Activated naive CD8-positive, alpha-beta T cell treated with anti-CD3 and anti-CD28 coated beads for 36 hours (primary cell): ENCODE measurements around the gene BPI. TPM values are rescaled to one million over a fixed set of nuclear protein-coding genes. Genes with fewer than 3 reads are reported as not detected.
"Not testable (repeated sequence)": the region's sequence is repeated elsewhere in the genome, so short reads cannot be mapped to it uniquely, and the experiment has no call there.

Source experiments
- DNase-seq: peaks from one replicate; pipeline ENCODE4 v3.0.0; 2021
- H3K27ac Mint-ChIP-seq: one replicate; pipeline ENCODE4 v1.8.0; 2022; ENCODE audit warnings: mild to moderate bottlenecking, moderate library complexity, mixed read lengths
- H3K27me3 Mint-ChIP-seq: one replicate; pipeline ENCODE4 v1.8.0; 2022; ENCODE audit warnings: mild to moderate bottlenecking, mixed read lengths
- H3K36me3 Mint-ChIP-seq: one replicate; pipeline ENCODE4 v1.8.0; 2021; ENCODE audit warnings: mild to moderate bottlenecking, mixed read lengths
- H3K4me1 Mint-ChIP-seq: one replicate; pipeline ENCODE4 v1.8.0; 2021; ENCODE audit warnings: mixed read lengths
- H3K4me3 Mint-ChIP-seq: one replicate; pipeline ENCODE4 v1.8.0; 2022; ENCODE audit warnings: mild to moderate bottlenecking, moderate library complexity, mixed read lengths
- H3K9me3 Mint-ChIP-seq: one replicate; pipeline ENCODE4 v1.8.0; 2022; ENCODE audit warnings: mixed read lengths
- total RNA-seq, 2 experiments: library from RNA; stranded (reverse); gene quantifications; one replicate each; pipeline ENCODE4 v1.2.3, GENCODE V29; 2021

The BPI gene
- total RNA-seq, result not detected

GRCh38 chr20:38303908-38304379, at the start of gene BPI:
Gene BPI (plus strand): TSS chr20:38304156. CDS start chr20:38304224, 68 bp downstream.
- no peak within 1 kb of the TSS for H3K4me3 Mint-ChIP-seq
- DNase-seq, result peak; percentile 5
- H3K36me3 Mint-ChIP-seq, result no peaks in the 10 kb centered on the region
- H3K27me3 Mint-ChIP-seq, result peaks cover 72% of the 10 kb centered on the region
- H3K4me1 Mint-ChIP-seq, result peaks cover 25% of the 10 kb centered on the region
- H3K27ac Mint-ChIP-seq, result peak within 1 kb of the TSS; percentile 27
- H3K9me3 Mint-ChIP-seq, result no peaks in the 10 kb centered on the region

DNA sequence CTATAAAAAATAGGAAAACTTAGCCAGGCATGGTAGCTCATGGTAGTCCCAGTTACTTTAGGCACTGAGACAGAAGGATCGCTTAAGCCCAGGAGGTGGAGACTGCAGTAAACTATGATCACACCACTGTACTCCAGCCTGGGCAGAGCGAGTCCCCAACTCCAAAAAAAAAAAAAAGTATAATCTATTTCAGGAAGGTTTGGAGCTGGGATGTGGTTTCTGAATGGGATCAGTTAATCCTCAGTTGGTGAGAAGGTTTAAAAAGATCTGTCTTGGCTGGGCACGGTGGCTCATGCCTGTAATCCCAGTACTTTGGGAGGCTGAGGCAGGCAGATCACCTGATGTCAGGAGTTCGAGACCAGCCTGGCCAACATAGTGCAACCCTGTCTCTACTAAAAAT, 49.3 kb upstream of the BPI start:
- H3K9me3 Mint-ChIP-seq, H3K36me3 Mint-ChIP-seq, H3K4me3 Mint-ChIP-seq, H3K4me1 Mint-ChIP-seq, DNase-seq, H3K27ac Mint-ChIP-seq: not testable (repeated sequence)
- peaks cover 18% of the 10 kb centered on the region for H3K27me3 Mint-ChIP-seq

DNA sequence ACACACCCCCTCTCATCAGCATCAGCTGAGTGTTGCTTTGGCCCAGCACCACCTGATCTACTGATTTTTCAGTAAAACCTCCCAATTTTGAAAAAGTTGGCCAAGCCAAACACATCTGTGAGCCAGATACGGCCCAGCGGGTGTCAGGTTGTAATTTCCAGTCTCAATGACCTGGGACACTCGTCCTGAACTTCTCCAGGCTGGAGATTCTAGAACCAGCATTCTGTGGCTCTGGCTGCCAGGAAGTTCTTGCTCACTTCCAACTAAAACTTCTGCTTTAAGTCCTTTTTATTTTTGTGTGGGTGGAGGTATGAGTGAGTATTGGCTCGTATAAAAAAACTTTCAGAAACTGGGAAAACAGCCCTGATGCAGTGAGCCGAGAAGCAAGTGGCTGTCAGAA, 48.6 kb upstream of the BPI start:
- Mint-ChIP-seq H3K9me3 (no peaks in the 10 kb centered on the region), H3K27me3 (peaks cover 25% of the 10 kb centered on the region), H3K36me3 (no peaks in the 10 kb centered on the region), H3K27ac (no peak overlapping the region), H3K4me3 (no peak overlapping the region), H3K4me1 (no peaks in the 10 kb centered on the region)
- no peak for DNase-seq

DNA sequence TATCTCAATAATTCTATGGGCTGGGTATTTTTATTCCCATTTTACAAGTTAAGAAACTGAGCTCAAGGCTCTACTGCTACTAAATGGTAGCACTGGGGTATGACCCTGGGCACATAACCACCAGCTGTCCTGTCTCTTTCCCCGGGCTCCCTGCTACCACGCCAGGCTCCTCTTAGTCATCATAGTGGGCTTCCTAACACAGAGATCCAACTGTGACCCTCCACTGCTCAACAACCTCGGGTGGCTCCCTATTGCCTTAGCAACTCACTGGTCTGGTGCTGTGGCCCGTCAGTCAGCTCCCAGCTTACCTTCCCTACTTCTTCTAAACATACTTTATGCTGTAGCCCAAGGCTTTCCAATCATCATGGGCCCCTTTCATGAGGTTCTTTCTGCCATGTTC, 47.9 kb upstream of the BPI start:
- no peaks in the 10 kb centered on the region for H3K36me3 Mint-ChIP-seq
- peaks cover 32% of the 10 kb centered on the region for H3K27me3 Mint-ChIP-seq
- no peak overlapping the region for H3K27ac Mint-ChIP-seq
- no peaks in the 10 kb centered on the region for H3K4me1 Mint-ChIP-seq
- DNase-seq, result no peak
- H3K9me3 Mint-ChIP-seq, result no peaks in the 10 kb centered on the region
- H3K4me3 Mint-ChIP-seq, result no peak overlapping the region

DNA sequence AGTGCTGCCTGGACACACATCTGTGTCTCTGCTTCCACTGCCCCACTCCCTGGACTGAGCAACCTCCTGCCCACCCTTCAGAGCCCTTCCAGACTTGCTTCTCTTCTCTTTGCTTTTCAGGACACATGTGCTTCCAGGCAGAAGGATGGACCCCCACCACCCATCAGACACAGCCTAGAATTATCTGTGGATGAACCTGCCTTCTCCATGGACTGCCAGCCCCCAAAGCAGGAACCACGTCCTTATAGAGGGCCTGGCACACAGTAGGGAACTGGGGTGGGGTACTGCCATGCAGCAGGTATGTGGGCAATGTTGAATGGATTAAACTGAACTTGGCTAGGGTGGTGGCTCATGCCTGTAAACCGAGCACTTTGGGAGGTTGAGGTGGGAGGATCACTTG, 47.0 kb upstream of the BPI start:
- no peaks in the 10 kb centered on the region for H3K4me1 Mint-ChIP-seq
- H3K36me3 Mint-ChIP-seq, result no peaks in the 10 kb centered on the region
- peaks cover 38% of the 10 kb centered on the region for H3K27me3 Mint-ChIP-seq
- H3K4me3 Mint-ChIP-seq, result no peak overlapping the region
- H3K9me3 Mint-ChIP-seq, result no peaks in the 10 kb centered on the region
- H3K27ac Mint-ChIP-seq, result no peak overlapping the region
- DNase-seq, result no peak

GRCh38 chr20:38258545-38259215, 45.3 kb upstream of the BPI start:
- no peaks in the 10 kb centered on the region for H3K9me3 Mint-ChIP-seq
- H3K27ac Mint-ChIP-seq, result no peak overlapping the region
- no peaks in the 10 kb centered on the region for H3K4me1 Mint-ChIP-seq
- peaks cover 42% of the 10 kb centered on the region for H3K27me3 Mint-ChIP-seq
- no peak overlapping the region for H3K4me3 Mint-ChIP-seq
- no peak for DNase-seq
- no peaks in the 10 kb centered on the region for H3K36me3 Mint-ChIP-seq

DNA sequence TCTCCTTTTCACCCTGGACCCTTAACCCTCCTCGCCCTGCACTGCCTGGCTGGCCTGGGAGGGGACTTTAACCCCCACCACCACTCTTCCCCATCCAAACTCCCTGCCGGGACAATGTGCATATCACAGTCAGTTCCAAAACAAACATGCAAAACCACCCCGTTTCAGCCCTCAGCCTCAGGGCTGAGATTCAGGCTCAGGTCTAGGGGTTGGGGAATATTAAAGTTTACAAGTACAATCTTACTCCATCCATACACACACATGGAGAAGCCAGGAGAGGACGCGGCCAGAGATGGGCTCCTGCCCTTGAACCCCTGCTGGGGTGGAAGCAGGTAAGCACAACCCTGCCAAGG, 44.0 kb upstream of the BPI start:
- DNase-seq, result no peak
- Mint-ChIP-seq H3K9me3 (no peaks in the 10 kb centered on the region), H3K27ac (no peak overlapping the region), H3K36me3 (no peaks in the 10 kb centered on the region), H3K4me1 (no peaks in the 10 kb centered on the region), H3K27me3 (peaks cover 42% of the 10 kb centered on the region), H3K4me3 (no peak overlapping the region)

DNA sequence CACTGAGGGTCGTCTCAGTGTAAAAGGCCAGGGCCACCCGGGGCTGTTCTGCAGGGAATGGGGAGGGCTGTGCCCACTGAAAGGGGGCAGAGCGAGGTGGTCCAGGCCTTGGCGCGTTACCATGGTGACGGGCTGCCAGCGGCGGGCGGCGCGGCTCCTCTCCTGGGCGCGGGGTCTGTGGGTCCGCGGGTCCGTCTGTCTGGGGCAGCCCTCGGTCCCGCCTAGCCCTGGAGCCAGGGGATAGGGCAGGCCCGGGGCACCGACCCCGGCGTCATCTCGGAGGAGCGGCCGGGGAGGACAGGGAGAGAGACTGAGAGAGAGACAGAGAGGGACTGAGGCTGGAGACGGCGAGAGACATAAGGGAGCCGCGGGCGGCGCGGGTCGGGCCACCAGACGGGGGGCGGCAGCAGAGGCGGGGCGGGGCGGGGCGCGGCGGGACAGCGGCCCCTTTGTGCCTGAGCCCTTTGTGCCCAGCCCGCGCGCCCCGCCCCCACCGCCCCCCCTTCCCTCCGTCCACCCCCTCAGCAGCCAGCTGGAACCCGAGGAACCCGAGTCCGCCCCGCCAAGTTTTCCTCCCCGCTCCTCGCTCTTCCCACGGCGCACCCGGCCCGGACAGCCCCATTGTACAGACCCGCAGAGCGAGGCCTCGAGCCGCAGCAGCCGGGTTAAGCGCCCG, 43.4 kb upstream of the BPI start, which contains the start of gene KIAA1755:
KIAA1755 (minus strand) TSS at position 358 of the 676 bp plus-strand sequence; CDS start at position 123, 235 bp downstream.
- no peak for DNase-seq
- no peak within 1 kb of the TSS for H3K4me3 Mint-ChIP-seq
- H3K9me3 Mint-ChIP-seq, result no peaks in the 10 kb centered on the region
- H3K27me3 Mint-ChIP-seq, result peaks cover 43% of the 10 kb centered on the region
- no peak within 1 kb of the TSS for H3K27ac Mint-ChIP-seq
- H3K36me3 Mint-ChIP-seq, result no peaks in the 10 kb centered on the region
- no peaks in the 10 kb centered on the region for H3K4me1 Mint-ChIP-seq

GRCh38 chr20:38261054-38261390, 42.9 kb upstream of the BPI start:
- Mint-ChIP-seq H3K4me3 (no peak overlapping the region), H3K36me3 (no peaks in the 10 kb centered on the region), H3K27me3 (peaks cover 48% of the 10 kb centered on the region), H3K27ac (no peak overlapping the region), H3K9me3 (no peaks in the 10 kb centered on the region), H3K4me1 (no peaks in the 10 kb centered on the region)
- no peak for DNase-seq

DNA sequence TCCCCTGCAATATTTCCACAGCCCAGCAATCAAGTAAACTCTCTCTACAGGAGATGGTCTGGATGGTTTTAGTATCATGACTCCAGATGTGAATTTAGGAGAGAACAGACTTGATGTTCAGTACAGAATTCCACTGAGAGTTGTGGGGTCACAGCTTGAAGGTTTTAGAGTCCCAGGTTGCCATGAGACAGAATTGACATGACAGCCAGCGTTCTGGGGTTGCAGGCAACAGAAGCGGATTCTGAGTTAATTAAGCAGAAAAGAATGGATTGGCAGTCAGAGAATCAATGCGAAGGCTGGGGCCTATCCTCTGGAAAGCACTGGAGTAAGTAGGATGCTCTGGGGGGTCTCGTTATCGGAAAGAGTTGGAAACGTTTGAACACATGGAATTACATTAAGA, 41.0 kb upstream of the BPI start:
- Mint-ChIP-seq H3K4me3 (no peak overlapping the region), H3K36me3 (no peaks in the 10 kb centered on the region), H3K27me3 (peaks cover 49% of the 10 kb centered on the region), H3K27ac (no peak overlapping the region), H3K9me3 (no peaks in the 10 kb centered on the region), H3K4me1 (no peaks in the 10 kb centered on the region)
- no peak for DNase-seq

GRCh38 chr20:38266426-38266825, 37.5 kb upstream of the BPI start:
- Mint-ChIP-seq H3K4me1 (no peaks in the 10 kb centered on the region), H3K36me3 (no peaks in the 10 kb centered on the region), H3K27me3 (peaks cover 23% of the 10 kb centered on the region), H3K27ac (no peak overlapping the region), H3K9me3 (no peaks in the 10 kb centered on the region), H3K4me3 (no peak overlapping the region)
- no peak for DNase-seq

GRCh38 chr20:38267296-38267695, 36.7 kb upstream of the BPI start:
- no peak overlapping the region for H3K27ac Mint-ChIP-seq
- H3K27me3 Mint-ChIP-seq, result peaks cover 20% of the 10 kb centered on the region
- H3K4me3 Mint-ChIP-seq, result no peak overlapping the region
- no peaks in the 10 kb centered on the region for H3K36me3 Mint-ChIP-seq
- no peaks in the 10 kb centered on the region for H3K9me3 Mint-ChIP-seq
- no peak for DNase-seq
- no peaks in the 10 kb centered on the region for H3K4me1 Mint-ChIP-seq

GRCh38 chr20:38267901-38268514, 35.9 kb upstream of the BPI start:
- DNase-seq, result no peak
- H3K4me3 Mint-ChIP-seq, result no peak overlapping the region
- H3K4me1 Mint-ChIP-seq, result no peaks in the 10 kb centered on the region
- H3K27ac Mint-ChIP-seq, result no peak overlapping the region
- peaks cover 18% of the 10 kb centered on the region for H3K27me3 Mint-ChIP-seq
- H3K36me3 Mint-ChIP-seq, result no peaks in the 10 kb centered on the region
- no peaks in the 10 kb centered on the region for H3K9me3 Mint-ChIP-seq

DNA sequence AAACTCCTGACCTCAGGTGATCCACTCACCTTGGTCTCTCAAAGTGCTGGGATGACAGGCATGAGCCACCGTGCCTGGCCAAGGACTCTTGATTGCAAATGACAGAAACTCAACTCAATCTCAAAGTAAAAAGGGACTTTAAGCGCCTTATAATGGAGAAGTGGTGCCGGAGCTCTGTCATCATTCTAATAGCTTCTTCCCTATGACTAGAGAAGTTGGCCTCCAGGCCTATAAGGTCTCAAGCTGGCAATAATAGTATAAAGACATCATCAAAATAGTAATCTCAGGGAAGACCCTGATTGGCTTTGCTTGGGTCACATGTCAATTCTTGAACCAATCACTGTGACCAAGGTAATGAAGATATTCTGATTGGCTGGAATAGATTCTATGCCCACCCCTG, 34.9 kb upstream of the BPI start:
- no peak overlapping the region for H3K4me3 Mint-ChIP-seq
- no peak overlapping the region for H3K27ac Mint-ChIP-seq
- DNase-seq, result no peak
- H3K27me3 Mint-ChIP-seq, result peaks cover 17% of the 10 kb centered on the region
- H3K9me3 Mint-ChIP-seq, result no peaks in the 10 kb centered on the region
- H3K4me1 Mint-ChIP-seq, result no peaks in the 10 kb centered on the region
- no peaks in the 10 kb centered on the region for H3K36me3 Mint-ChIP-seq

DNA sequence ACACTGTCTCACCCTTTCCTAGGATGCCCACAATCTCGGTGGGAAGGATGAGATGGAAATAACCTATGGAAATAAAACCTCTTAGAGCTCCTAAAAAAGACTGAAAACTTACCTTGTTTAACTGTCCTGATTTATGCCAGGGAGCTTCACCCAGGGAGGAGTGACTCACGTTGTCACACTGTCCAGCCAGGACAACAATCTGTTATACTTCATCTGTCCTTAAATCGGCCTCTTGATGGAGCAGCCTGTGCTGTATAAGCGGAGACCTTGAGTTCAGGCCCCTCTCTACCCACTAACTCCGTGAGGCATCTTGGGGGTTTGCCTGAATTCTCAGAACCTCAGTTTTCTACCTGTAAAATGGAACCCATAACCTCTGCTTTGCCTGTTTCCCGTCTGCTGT, 34.2 kb upstream of the BPI start:
- H3K4me1 Mint-ChIP-seq, result no peaks in the 10 kb centered on the region
- no peak for DNase-seq
- H3K27me3 Mint-ChIP-seq, result peaks cover 16% of the 10 kb centered on the region
- H3K9me3 Mint-ChIP-seq, result no peaks in the 10 kb centered on the region
- H3K36me3 Mint-ChIP-seq, result no peaks in the 10 kb centered on the region
- no peak overlapping the region for H3K4me3 Mint-ChIP-seq
- H3K27ac Mint-ChIP-seq, result no peak overlapping the region
